Measurements from ENCODE around the gene LYST.

Gene LYST

GRCh38 chr1:235898126-235898525 lies 31.4 kb upstream of the LYST start:
- no peak overlapping the region for H3K4me3 ChIP-seq (ENCODE audit: low read depth, low read length)
- TF ChIP-seq CTCF (IDR thresholded peaks at IDR 0.05; ENCODE audit: low read depth, low read length, missing control alignments): no peak
- DNase-seq (ENCODE audit: low read depth): no peak

GRCh38 chr1:235893840-235894239 lies 27.1 kb upstream of the LYST start:
- no peak for DNase-seq (ENCODE audit: low read depth)
- no peak for TF ChIP-seq CTCF (IDR thresholded peaks at IDR 0.05; ENCODE audit: low read depth, low read length, missing control alignments)
- H3K4me3 ChIP-seq (ENCODE audit: low read depth, low read length): no peak overlapping the region

- no peak overlapping the region for H3K4me3 ChIP-seq (ENCODE audit: low read depth, low read length)
Measured at GRCh38 chr1:235892734-235893413, 26.2 kb upstream of the LYST start.

GRCh38 chr1:235892202-235892601 lies 25.5 kb upstream of the LYST start:
- DNase-seq (ENCODE audit: low read depth): no peak
- H3K4me3 ChIP-seq (ENCODE audit: low read depth, low read length): no peak overlapping the region
- TF ChIP-seq CTCF (IDR thresholded peaks at IDR 0.05; ENCODE audit: low read depth, low read length, missing control alignments): no peak

More at GRCh38 chr1:235892734-235893413, 26.2 kb upstream of the LYST start:
- no peak for DNase-seq (ENCODE audit: low read depth)
- TF ChIP-seq CTCF (IDR thresholded peaks at IDR 0.05; ENCODE audit: low read depth, low read length, missing control alignments): no peak

GRCh38 chr1:235888119-235888643 lies 21.5 kb upstream of the LYST start:
- peak; percentile 82 for DNase-seq (ENCODE audit: low read depth)
- no peak for TF ChIP-seq CTCF (IDR thresholded peaks at IDR 0.05; ENCODE audit: low read depth, low read length, missing control alignments)
- no peak overlapping the region; the same call in 1 of the 2 replicates for H3K4me3 ChIP-seq (ENCODE audit: low read depth, low read length)

- no peak for DNase-seq (ENCODE audit: low read depth)
- H3K4me3 ChIP-seq (ENCODE audit: low read depth, low read length): no peak overlapping the region
- no peak for TF ChIP-seq CTCF (IDR thresholded peaks at IDR 0.05; ENCODE audit: low read depth, low read length, missing control alignments)
Measured at GRCh38 chr1:235887676-235888075, 21.0 kb upstream of the LYST start.
